Lower leg skin (tissue), 3 donors: Measurements from ENCODE around the gene CLHC1.

Source experiments
- CTCF ChIP-seq, 3 donors: fragments of 450-650 bp; IDR thresholded peaks; one replicate each; pipeline ENCODE4 v1.5.1; 2016; ENCODE audit warnings: antibody characterized with exemption in 3 of 3, mild to moderate bottlenecking in 3 of 3, moderate library complexity in 2 of 3
- POLR2A ChIP-seq, 2 donors: fragments of 450-650 bp; IDR thresholded peaks; one replicate each; pipeline ENCODE4 v1.6.1; 2016 to 2017; ENCODE audit warnings: antibody characterized with exemption in 2 of 2, mild to moderate bottlenecking in 1 of 2, moderate library complexity in 1 of 2

- TF ChIP-seq CTCF (IDR thresholded peaks at IDR 0.05) = no peak
- TF ChIP-seq POLR2A (IDR thresholded peaks at IDR 0.05) = no peak
These were observed 18.3 kb downstream of the CLHC1 start for GRCh38 chr2:55213822-55214221.
